ENCODE results near the gene JAK2.
A peak's percentile ranks its signal among the peaks of the same experiment; 100 is the strongest.
"Not testable (repeated sequence)": the region's sequence is repeated elsewhere in the genome, so short reads cannot be mapped to it uniquely, and the experiment has no call there.

JAK2 gene

DNA sequence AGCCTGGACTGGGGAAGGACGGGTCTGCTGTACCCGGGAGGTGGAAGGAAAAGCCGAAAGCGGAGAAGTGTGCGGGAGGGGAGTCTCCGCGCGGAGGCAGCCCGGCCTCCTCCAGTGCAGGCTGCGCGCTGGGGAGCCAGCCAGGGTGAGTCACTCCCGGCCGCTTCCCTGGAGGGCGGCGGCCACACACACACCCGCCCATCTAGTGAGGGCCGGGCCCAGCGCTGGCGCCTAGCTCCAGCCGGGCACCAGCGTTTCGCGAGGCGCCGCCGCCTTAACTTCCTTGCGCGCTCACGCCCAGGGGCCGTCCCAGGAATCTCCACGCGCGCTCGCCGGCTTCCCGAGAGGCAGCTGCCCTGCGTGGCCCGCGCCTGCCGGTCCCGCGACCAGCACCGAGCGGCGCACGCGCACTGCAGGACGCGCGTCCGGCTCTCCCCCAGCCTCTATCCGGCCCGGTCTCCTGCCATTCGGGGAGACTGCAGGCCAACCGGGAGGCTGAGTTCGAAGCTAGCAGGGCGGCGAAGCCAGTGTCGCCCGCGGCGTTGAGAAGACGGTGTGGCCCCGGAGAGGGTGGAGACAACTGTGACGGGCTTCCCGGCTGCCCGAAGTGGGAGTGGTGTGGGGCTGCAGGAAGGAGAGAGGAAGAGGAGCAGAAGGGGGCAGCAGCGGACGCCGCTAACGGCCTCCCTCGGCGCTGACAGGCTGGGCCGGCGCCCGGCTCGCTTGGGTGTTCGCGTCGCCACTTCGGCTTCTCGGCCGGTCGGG is at the start of gene JAK2:
Gene JAK2, plus strand, starts transcription at position 652 of the 765 bp plus-strand sequence. CDS start 36,716 bp downstream, outside the sequence.
- DNase-seq (ENCODE audit: low read depth in 2 of 2), result peak; percentile 44 to 54

DNA sequence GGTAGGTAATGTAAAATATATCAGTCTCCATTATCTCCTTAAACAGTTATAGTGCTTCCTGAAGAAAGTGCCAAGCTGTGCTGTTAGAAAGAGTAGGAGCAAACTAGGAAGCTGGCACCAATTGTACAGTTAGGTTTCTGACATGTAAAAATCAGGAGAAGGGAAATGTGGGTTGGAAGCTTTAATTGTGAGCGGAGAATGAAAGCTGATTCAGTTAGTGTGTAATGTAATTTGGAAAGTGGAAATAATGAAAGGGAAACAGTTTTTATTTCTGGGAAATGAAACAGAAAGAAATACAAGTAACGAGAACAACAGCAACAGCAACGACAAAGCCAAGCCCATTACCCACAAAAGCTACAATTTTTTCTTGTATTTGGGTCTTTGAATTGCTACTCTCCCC is 48.8 kb upstream of the JAK2 start:
- DNase-seq (ENCODE audit: low read depth in 2 of 2), result no peak

DNA sequence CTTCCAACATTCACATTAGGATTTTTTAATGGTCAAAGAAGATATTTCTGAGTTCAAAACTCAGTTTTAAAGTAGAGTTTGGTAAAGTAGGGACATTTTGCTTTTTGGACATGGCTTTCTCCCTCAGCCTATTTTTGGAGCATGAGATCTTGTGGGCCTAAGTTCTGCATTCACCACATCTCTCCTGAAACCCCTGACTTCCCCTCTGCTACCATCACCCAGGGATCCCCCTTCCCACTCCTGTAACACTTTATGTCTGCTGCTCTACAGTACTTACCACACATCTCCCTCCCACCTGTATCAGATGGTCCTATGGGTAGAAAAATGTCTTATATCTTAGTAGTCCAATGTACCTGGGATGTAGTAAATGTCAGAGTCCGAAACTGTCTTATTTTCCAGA is 48.2 kb upstream of the JAK2 start:
- no peak for DNase-seq (ENCODE audit: low read depth in 2 of 2)

DNA sequence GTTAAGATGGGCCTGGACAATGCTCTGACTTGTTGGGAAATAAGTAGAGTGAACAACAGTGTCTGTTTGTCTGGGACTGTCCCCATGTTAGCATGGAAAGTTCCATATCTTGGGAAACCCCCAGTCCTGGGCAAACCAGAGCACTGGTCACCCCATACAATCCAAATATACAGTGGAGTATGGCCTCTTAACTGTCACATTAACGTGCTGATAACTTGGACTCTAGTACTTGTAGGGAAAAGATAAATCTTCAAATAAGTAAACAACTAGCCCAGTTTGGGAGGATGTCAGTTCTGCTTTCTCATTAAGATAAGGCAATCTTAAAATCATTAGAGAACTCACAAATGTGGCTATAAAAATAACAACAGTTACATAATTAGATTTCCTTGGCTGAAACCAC is 47.6 kb upstream of the JAK2 start:
- no peak for DNase-seq (ENCODE audit: low read depth in 2 of 2)

DNA sequence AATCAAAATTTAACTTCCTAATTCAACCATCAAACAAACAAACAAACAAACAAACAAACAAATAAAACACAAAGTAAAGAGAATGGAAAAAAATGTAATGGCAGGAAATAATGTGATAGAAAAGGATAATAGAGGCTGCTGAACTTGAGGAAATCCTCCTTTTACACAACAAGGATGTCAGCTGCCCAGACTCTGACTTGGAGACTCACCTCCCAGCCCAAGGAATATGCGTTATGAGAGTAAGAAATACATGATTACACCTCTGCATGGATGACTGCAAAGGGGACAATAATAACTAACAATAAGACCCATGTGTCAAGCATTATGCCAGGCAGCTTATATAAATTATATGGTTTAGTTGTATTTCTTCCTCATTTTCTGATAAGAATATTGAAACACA is 46.6 kb upstream of the JAK2 start:
- DNase-seq (ENCODE audit: low read depth in 2 of 2), result no peak

DNA sequence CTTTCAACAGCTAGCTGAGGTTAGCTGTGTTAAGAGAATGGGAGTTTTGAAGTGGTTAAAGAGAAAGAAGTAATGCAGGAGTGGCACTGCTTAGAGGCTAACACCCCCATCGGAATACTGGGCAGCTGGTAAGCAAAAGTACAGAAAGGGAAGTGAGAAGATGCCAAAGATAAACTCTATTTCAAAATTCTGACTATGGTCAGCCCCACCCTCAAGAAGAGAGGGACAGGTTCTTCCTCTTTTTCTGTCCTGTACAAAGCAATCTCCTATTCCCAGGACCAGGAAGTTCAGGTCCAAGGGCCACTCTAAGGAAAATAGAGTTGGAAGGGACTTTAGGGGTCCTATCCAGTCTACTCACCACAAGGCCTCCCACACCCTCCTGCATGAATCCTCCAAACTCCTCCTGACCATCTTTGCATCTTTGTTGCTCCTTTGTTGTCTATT is 45.9 kb upstream of the JAK2 start:
- no peak for DNase-seq (ENCODE audit: low read depth in 2 of 2)

GRCh38 chr9:4942042-4942691 is 42.9 kb upstream of the JAK2 start:
- DNase-seq (ENCODE audit: low read depth in 2 of 2), result not testable (repeated sequence)

DNA sequence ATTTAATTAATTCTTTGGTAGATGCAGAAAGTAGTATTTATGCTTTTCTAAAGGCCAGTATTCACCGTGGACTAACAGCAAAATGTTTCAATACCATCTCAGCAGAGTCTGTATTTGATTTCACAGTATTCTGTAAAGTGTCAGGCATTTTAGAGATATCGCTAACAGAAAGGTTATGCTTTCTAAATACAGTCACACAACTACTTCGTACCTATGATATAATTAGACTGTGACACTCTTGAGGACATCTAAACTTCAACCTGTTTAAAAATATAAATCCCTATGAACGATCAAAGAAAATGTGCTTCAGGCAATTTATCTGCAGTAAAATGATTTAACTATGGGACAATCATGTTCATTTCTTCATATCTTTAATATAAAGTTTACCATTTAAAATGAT is 41.7 kb upstream of the JAK2 start:
- DNase-seq (ENCODE audit: low read depth in 2 of 2), result no peak

DNA sequence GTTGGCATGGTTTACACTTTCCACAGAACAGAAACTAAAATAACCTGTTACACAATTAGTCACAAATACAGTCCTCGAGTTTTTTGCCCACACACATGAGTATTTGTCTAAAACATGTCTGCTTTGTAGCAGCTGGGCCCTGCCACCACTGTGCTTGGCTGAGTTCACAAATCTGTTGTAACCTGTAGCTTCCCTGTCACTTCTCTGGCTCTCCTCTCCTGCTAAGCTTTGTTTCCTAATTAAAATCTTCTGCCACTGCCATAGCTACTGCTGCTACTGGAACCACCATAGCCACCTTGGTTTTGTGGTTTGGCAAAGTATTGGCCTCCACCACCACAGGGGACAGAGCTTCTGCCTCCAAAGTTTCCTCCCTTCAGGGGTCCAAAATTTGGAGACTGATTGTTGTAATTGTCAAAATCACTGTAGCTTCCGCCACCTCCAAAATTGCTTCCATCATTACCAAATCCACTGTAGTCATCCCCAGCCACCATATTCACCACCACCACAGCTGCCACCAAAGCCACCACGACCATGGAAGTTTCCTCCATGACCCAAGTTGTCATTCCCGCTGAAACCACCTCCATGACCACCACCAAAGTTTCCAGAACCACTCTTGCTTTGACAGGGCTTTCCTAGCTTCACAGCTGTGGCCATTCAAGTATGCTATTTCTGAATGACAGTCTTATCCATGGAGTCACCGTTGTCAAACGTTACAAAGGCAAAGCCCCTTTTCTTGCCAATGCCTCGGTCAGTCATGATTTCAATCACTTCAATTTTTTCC is 40.5 kb upstream of the JAK2 start:
- DNase-seq (ENCODE audit: low read depth in 2 of 2), result not testable (repeated sequence)

GRCh38 chr9:4946937-4947336 is 38.1 kb upstream of the JAK2 start:
- DNase-seq (ENCODE audit: low read depth in 2 of 2), result no peak

DNA sequence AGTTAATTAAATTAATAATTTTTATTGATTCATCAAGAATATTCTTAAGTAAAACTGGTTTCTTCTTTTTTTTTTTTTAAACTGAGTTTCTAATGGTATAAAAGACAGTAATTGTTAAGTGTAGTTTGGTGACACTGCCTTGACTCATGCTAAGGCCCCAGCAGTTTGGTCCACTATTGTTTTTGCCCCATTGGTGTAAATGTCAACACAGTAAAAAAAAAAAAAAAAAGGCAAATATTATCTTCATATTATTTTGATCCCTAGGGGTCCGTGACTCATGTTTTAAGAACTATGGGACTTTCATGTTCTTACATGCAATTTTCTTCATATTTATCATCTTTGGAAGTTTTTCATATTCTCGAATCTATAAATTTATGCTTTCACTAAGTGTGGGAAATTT is 29.2 kb upstream of the JAK2 start:
- DNase-seq (ENCODE audit: low read depth in 2 of 2), result no peak

DNA sequence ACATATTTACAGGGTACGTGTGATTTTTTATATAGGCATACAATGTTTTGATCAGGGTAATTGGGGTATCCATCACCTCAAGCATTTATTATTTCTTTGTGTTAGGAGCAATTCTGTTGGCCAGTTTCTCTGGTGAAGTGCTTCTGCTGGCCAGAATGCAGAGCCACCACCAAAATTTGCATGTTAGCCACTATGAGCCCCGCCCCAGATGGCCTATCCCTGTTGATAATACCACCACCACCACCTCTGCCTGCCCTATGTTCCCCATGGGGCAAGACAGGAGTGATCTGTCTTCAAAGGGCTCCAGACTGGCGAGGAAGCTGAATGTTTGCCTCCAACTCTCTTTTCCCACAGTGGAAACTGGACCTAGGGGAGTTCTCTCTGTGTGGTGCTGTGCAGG is 26.0 kb upstream of the JAK2 start:
- no peak for DNase-seq (ENCODE audit: low read depth in 2 of 2)

DNA sequence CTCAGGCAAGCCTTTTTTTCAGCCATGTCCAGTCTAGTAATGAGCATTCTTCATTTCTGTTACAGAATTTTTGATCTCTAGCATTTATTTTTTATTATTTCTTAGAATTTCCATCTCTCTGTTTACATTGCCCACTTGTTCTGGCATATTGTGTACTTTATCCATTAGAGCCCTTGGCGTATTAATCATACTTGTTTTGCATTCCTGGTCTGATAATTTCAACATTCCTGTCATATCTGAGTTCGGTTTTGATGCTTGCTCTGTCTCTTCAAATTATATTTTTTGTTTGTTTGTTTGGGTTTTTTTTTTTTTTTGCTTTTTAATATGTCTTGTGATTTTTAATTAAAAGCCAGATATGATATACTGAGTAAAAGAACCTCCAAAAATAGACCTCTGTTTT is 23.0 kb upstream of the JAK2 start:
- no peak for DNase-seq (ENCODE audit: low read depth in 2 of 2)

DNA sequence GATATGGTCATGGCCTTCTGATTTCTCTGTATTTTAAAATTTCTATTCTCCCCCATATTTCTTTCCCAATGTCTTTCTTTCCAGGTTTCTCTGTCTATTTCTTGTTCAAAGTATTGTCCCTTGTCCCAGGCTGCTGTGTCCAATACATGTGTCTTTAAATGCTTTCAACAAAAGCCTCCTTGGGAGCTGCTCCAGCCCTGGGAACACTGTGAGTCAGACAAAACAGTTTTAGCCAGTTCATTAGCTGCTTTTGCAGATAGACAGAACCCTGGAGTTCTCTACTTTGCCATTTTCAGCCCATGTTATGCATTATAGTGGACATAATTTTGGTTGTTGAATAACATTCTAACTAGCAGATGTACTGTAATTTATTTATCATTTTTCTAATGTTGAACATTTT is 20.5 kb upstream of the JAK2 start:
- no peak for DNase-seq (ENCODE audit: low read depth in 2 of 2)

DNA sequence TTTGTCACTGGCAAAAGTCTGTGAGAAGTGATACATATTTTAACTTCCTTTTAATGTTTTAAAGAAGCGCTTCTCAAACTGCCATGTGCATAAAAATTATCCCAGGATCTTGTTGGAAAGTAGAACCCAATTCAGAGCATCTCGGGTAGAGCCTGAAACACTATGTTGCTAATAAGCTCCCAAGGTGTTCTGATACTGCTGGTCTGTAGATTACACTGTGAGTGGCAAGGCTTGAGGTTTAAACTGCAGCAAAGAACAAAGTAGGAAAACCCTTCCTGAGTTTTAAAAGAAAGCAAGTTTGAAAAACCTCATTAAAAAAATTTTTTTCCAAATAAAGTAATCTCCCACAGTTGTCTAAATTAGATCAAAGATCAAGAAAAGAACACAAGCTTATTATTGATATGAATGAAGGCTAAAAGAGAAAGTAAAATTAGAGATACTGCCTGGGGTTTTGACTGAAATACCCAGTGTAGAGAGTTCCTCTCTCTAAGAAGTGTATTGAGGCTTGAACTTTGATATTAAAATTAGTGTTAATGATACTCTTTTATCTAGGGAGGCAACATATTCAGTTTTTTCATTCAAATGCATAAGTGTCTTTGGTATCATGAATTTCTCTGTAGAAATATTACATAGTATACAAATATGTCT is 19.8 kb upstream of the JAK2 start:
- DNase-seq (ENCODE audit: low read depth in 2 of 2), result no peak

GRCh38 chr9:4967523-4967922 is 17.5 kb upstream of the JAK2 start:
- DNase-seq (ENCODE audit: low read depth in 2 of 2), result no peak

- DNase-seq (ENCODE audit: low read depth in 2 of 2), result no peak
These were observed 15.9 kb upstream of the JAK2 start for GRCh38 chr9:4969130-4969529.

GRCh38 chr9:4970970-4971641 is 14.0 kb upstream of the JAK2 start:
- DNase-seq (ENCODE audit: low read depth in 2 of 2), result no peak

DNA sequence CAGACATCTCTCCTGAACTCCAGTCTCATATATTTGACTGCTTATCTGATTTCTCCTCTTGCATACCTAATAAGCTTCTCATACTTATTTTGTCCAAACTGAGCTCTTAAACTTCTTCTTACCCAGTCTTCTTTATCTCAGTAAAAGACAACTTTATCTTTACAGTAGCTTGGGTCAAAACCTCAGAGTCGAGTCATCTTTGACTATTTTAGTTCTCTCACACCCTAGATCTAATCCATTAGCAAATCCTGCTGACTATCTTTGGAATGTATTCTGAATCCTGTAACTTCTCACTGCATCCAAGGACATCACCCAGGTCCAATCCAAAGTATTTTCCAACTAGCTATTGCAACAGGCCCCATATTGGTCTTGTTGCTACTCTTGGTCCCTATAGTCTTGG is 11.8 kb upstream of the JAK2 start:
- no peak for DNase-seq (ENCODE audit: low read depth in 2 of 2)

- no peak for DNase-seq (ENCODE audit: low read depth in 2 of 2)
These were observed 11.2 kb upstream of the JAK2 start for GRCh38 chr9:4973902-4974301.

DNA sequence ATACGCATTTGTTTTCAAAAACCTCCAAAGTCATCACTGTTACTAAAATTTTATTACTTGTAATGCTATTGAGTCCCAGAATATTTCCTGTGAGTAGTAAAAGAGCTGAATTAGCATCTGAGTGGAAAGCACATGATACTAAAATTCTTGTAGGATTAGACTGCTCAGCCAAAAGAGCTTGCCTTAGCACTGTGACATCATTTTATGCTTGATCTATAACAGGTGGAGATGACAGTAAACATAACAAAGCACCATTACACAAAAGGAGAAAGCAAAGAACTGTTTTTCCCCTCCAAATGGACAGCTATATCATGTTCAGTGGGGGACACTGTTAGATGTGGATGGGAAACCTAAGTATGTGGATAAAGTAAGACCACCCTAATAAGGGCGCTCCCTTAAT is 5.8 kb upstream of the JAK2 start:
- DNase-seq (ENCODE audit: low read depth in 2 of 2), result no peak

All from stimulated activated CD8-positive, alpha-beta memory T cell treated with anti-CD3 and anti-CD28 coated beads, Interleukin-7, amount 100 ng/mL, for 1 hour (primary cell).